ENCODE data around the gene ZNF547.

Gene ZNF547

GRCh38 chr19:57362997-57363687 lies at the start of gene ZNF547, which contains the start of gene TRAPPC2B:
TSS of gene ZNF547 (plus strand) at chr19:57363551. CDS start at chr19:57368556, 5,005 bp downstream.
TSS of gene TRAPPC2B (plus strand) at chr19:57363551. CDS start at chr19:57364834, 1,283 bp downstream.
- no peak for TF ChIP-seq CTCF (IDR thresholded peaks at IDR 0.05; ENCODE audit: insufficient read depth, low read length, poor library complexity, severe bottlenecking)

GRCh38 chr19:57314146-57314545 lies 49.2 kb upstream of the ZNF547 start:
- no peaks in the 10 kb centered on the region for H3K36me3 ChIP-seq (ENCODE audit: control insufficient read depth, insufficient read depth, low read length)
- no peak overlapping the region for H3K4me3 ChIP-seq (replicated peaks; ENCODE audit: low read depth, low read length)
- no peak for DNase-seq (ENCODE audit: extremely low read depth, insufficient read length)
- H3K27me3 ChIP-seq (replicated peaks; ENCODE audit: control insufficient read depth, insufficient read depth, low read length) = no peaks in the 10 kb centered on the region
- no peak for TF ChIP-seq CTCF (IDR thresholded peaks at IDR 0.05; ENCODE audit: insufficient read depth, low read length, poor library complexity, severe bottlenecking)

More at GRCh38 chr19:57362997-57363687, at the start of gene ZNF547, which contains the start of gene TRAPPC2B:
- Histone ChIP-seq H3K4me3 (replicated peaks; ENCODE audit: low read depth, low read length) (peak within 1 kb of the TSS; percentile 83), H3K27me3 (replicated peaks; ENCODE audit: control insufficient read depth, insufficient read depth, low read length) (no peaks in the 10 kb centered on the region), H3K36me3 (ENCODE audit: control insufficient read depth, insufficient read depth, low read length) (peaks cover 5% of the 10 kb centered on the region)
- peak; percentile 99 for DNase-seq (ENCODE audit: extremely low read depth, insufficient read length)

GRCh38 chr19:57317503-57317902 lies 45.8 kb upstream of the ZNF547 start:
- H3K4me3 ChIP-seq (replicated peaks; ENCODE audit: low read depth, low read length) = no peak overlapping the region
- no peak for DNase-seq (ENCODE audit: extremely low read depth, insufficient read length)
- no peak for TF ChIP-seq CTCF (IDR thresholded peaks at IDR 0.05; ENCODE audit: insufficient read depth, low read length, poor library complexity, severe bottlenecking)
- H3K27me3 ChIP-seq (replicated peaks; ENCODE audit: control insufficient read depth, insufficient read depth, low read length) = no peaks in the 10 kb centered on the region
- no peaks in the 10 kb centered on the region for H3K36me3 ChIP-seq (ENCODE audit: control insufficient read depth, insufficient read depth, low read length)

- no peak for DNase-seq (ENCODE audit: extremely low read depth, insufficient read length)
Measured at GRCh38 chr19:57319869-57320179, 43.5 kb upstream of the ZNF547 start.

GRCh38 chr19:57320180-57321084 lies 42.9 kb upstream of the ZNF547 start, which contains the start of gene ZNF543:
TSS of gene ZNF543 (plus strand) at chr19:57320472. CDS start at chr19:57320854, 382 bp downstream.
- DNase-seq (ENCODE audit: extremely low read depth, insufficient read length) = peak; percentile 94
- H3K36me3 ChIP-seq (ENCODE audit: control insufficient read depth, insufficient read depth, low read length) = peaks cover 5% of the 10 kb centered on the region
- H3K4me3 ChIP-seq (replicated peaks; ENCODE audit: low read depth, low read length) = peak within 1 kb of the TSS; percentile 74
- H3K27me3 ChIP-seq (replicated peaks; ENCODE audit: control insufficient read depth, insufficient read depth, low read length) = no peaks in the 10 kb centered on the region
- TF ChIP-seq CTCF (IDR thresholded peaks at IDR 0.05; ENCODE audit: insufficient read depth, low read length, poor library complexity, severe bottlenecking) = no peak

More at GRCh38 chr19:57319869-57320179, 43.5 kb upstream of the ZNF547 start:
- peaks cover 2% of the 10 kb centered on the region; the same call in 1 of the 2 replicates for H3K36me3 ChIP-seq (ENCODE audit: control insufficient read depth, insufficient read depth, low read length)
- TF ChIP-seq CTCF (IDR thresholded peaks at IDR 0.05; ENCODE audit: insufficient read depth, low read length, poor library complexity, severe bottlenecking) = no peak
- H3K27me3 ChIP-seq (replicated peaks; ENCODE audit: control insufficient read depth, insufficient read depth, low read length) = no peaks in the 10 kb centered on the region
- peak overlapping the region; percentile 74 for H3K4me3 ChIP-seq (replicated peaks; ENCODE audit: low read depth, low read length)
